Naive thymus-derived CD8-positive, alpha-beta T cell (primary cell): ENCODE data around the gene RIOX2. TPM values are rescaled to one million over a fixed set of nuclear protein-coding genes. Genes with fewer than 3 reads are reported as not detected.

Experiments used
- ATAC-seq, 2 donors: fragments of 150-1000 bp; cut with Tn5 transposase in 1 of 2; sonication (Bioruptor Pico), chemical (Tn5 transposase) in 1 of 2; 1 replicate in 1 of 2; 2 replicates in 1 of 2; pipeline ENCODE4 v1.10.0; 2021; ENCODE audit warnings: mild to moderate bottlenecking in 2 of 2, moderate library complexity in 2 of 2
- POLR2A ChIA-PET: fragments of 350-600 bp; sonication (Branson Sonifier 250); formaldehyde crosslinking; loops from one replicate; lab custom pipeline; 2021; ENCODE audit warnings: antibody characterized with exemption; lab: Charles Lee
- DNase-seq, 10 donors: peaks; one replicate each; pipeline versions ENCODE4 v3.0.0 to v3.0.0-alpha.2; 2020 to 2022
- H3K27ac Mint-ChIP-seq, 10 donors: one replicate each; pipeline ENCODE4 v1.8.0; 2020 to 2022; ENCODE audit warnings: mild to moderate bottlenecking in 10 of 10, mixed read lengths in 10 of 10, moderate library complexity in 4 of 10, inconsistent platforms in 1 of 10
- H3K27me3 Mint-ChIP-seq, 5 donors: one replicate each; pipeline ENCODE4 v1.8.0; 2021 to 2022; ENCODE audit warnings: mixed read lengths in 5 of 5
- H3K36me3 Mint-ChIP-seq, 3 donors: one replicate each; pipeline ENCODE4 v1.8.0; 2020 to 2022; ENCODE audit warnings: mixed read lengths in 3 of 3, mild to moderate bottlenecking in 2 of 3, inconsistent platforms in 1 of 3
- H3K4me1 Mint-ChIP-seq, 4 donors: one replicate each; pipeline ENCODE4 v1.8.0; 2021 to 2022; ENCODE audit warnings: mixed read lengths in 4 of 4
- H3K4me3 Mint-ChIP-seq, 10 donors: one replicate each; pipeline ENCODE4 v1.8.0; 2020 to 2022; ENCODE audit warnings: mild to moderate bottlenecking in 10 of 10, mixed read lengths in 10 of 10, moderate library complexity in 6 of 10, inconsistent platforms in 1 of 10
- H3K9me3 Mint-ChIP-seq, 9 donors: one replicate each; pipeline ENCODE4 v1.8.0; 2020 to 2022; ENCODE audit warnings: mixed read lengths in 9 of 9, mild to moderate bottlenecking in 3 of 9, inconsistent platforms in 1 of 9, moderate library complexity in 1 of 9
- polyA plus RNA-seq, 3 donors: library from polyadenylated mRNA; unstranded; fragments of 300-500 nt; fragmentation: Illumina TruSeq; gene quantifications; one replicate each; pipeline ENCODE4 v1.2.3, GENCODE V29; 2021
- total RNA-seq, 8 experiments: library from RNA in 2 of 8; stranded (reverse) in 2 of 8; gene quantifications; one replicate each; pipeline ENCODE4 v1.2.3 and lab custom pipeline; 2021 to 2026

RIOX2 gene
- total and polyA plus RNA-seq, 5 experiments from 2014 or later: 26.9 to 36.5 (median 32.4) TPM

- Mint-ChIP-seq H3K4me1 (peaks cover 24 to 41% (median 38%) of the 10 kb centered on the region in 4 donors), H3K27ac (peak overlapping the region in 1 of 10 donors; percentile 82), H3K9me3 (no peaks in the 10 kb centered on the region), H3K36me3 (peaks cover 4 to 87% (median 27%) of the 10 kb centered on the region in 3 donors), H3K27me3 (no peaks in the 10 kb centered on the region), H3K4me3 (no peak overlapping the region)
- DNase-seq: no peak
- ATAC-seq: no peak
- POLR2A ChIA-PET: no interaction called here
These were observed 11.1 kb downstream of the RIOX2 start for GRCh38 chr3:97960993-97961766.

GRCh38 chr3:97960551-97960950 is 11.7 kb downstream of the RIOX2 start:
- DNase-seq (no peak), ATAC-seq (no peak)
- peak overlapping the region in 1 of 10 donors; percentile 35 for H3K27ac Mint-ChIP-seq
- peaks cover 4 to 86% (median 28%) of the 10 kb centered on the region in 3 donors for H3K36me3 Mint-ChIP-seq
- no peaks in the 10 kb centered on the region for H3K9me3 Mint-ChIP-seq
- H3K27me3 Mint-ChIP-seq: no peaks in the 10 kb centered on the region
- POLR2A ChIA-PET: no interaction called here
- no peak overlapping the region for H3K4me3 Mint-ChIP-seq
- H3K4me1 Mint-ChIP-seq: peaks cover 22 to 35% (median 32%) of the 10 kb centered on the region in 4 donors

GRCh38 chr3:97959872-97960271 is 12.4 kb downstream of the RIOX2 start:
- POLR2A ChIA-PET: no interaction called here
- ATAC-seq: no peak
- no peaks in the 10 kb centered on the region for H3K9me3 Mint-ChIP-seq
- no peak overlapping the region for H3K27ac Mint-ChIP-seq
- no peak overlapping the region for H3K4me3 Mint-ChIP-seq
- no peaks in the 10 kb centered on the region for H3K27me3 Mint-ChIP-seq
- peaks cover 20 to 31% (median 30%) of the 10 kb centered on the region in 4 donors for H3K4me1 Mint-ChIP-seq
- peaks cover 4 to 85% (median 31%) of the 10 kb centered on the region in 3 donors for H3K36me3 Mint-ChIP-seq
- no peak for DNase-seq

GRCh38 chr3:97958796-97959195 is 13.4 kb downstream of the RIOX2 start:
- peaks cover 14 to 26% (median 22%) of the 10 kb centered on the region in 4 donors for H3K4me1 Mint-ChIP-seq
- no peaks in the 10 kb centered on the region for H3K27me3 Mint-ChIP-seq
- peaks cover 4 to 86% (median 35%) of the 10 kb centered on the region in 3 donors for H3K36me3 Mint-ChIP-seq
- no peak overlapping the region for H3K4me3 Mint-ChIP-seq
- no peak for ATAC-seq
- no peaks in the 10 kb centered on the region for H3K9me3 Mint-ChIP-seq
- DNase-seq: no peak
- no peak overlapping the region for H3K27ac Mint-ChIP-seq
- POLR2A ChIA-PET: no interaction called here

GRCh38 chr3:97958396-97958795 is 13.8 kb downstream of the RIOX2 start:
- no peaks in the 10 kb centered on the region for H3K9me3 Mint-ChIP-seq
- POLR2A ChIA-PET: no interaction called here
- H3K27ac Mint-ChIP-seq: no peak overlapping the region
- peaks cover 4 to 85% (median 35%) of the 10 kb centered on the region in 3 donors for H3K36me3 Mint-ChIP-seq
- no peaks in the 10 kb centered on the region for H3K27me3 Mint-ChIP-seq
- ATAC-seq (no peak), DNase-seq (no peak)
- no peak overlapping the region for H3K4me3 Mint-ChIP-seq
- peaks cover 11 to 22% (median 19%) of the 10 kb centered on the region in 4 donors for H3K4me1 Mint-ChIP-seq

GRCh38 chr3:97957617-97958311 is 14.5 kb downstream of the RIOX2 start:
- Mint-ChIP-seq H3K36me3 (peaks cover 4 to 89% (median 40%) of the 10 kb centered on the region in 3 donors), H3K9me3 (no peaks in the 10 kb centered on the region), H3K27ac (no peak overlapping the region), H3K27me3 (no peaks in the 10 kb centered on the region), H3K4me3 (no peak overlapping the region), H3K4me1 (peaks cover 11 to 17% (median 16%) of the 10 kb centered on the region in 4 donors)
- POLR2A ChIA-PET: no interaction called here
- DNase-seq (no peak), ATAC-seq (no peak)

- H3K9me3 Mint-ChIP-seq: no peaks in the 10 kb centered on the region
- peaks cover 0 to 6% (median 0%) of the 10 kb centered on the region in 4 donors for H3K4me1 Mint-ChIP-seq
- POLR2A ChIA-PET: no interaction called here
- H3K27ac Mint-ChIP-seq: peak overlapping the region in 2 of 10 donors; percentile 49 to 70
- ATAC-seq: no peak
- DNase-seq: no peak
- H3K4me3 Mint-ChIP-seq: no peak overlapping the region
- no peaks in the 10 kb centered on the region for H3K27me3 Mint-ChIP-seq
- peaks cover under 1 to 90% (median 40%) of the 10 kb centered on the region in 3 donors for H3K36me3 Mint-ChIP-seq
These were observed 16.2 kb downstream of the RIOX2 start for GRCh38 chr3:97956051-97956450.

- no peaks in the 10 kb centered on the region for H3K9me3 Mint-ChIP-seq
- H3K27ac Mint-ChIP-seq: peak overlapping the region in 1 of 10 donors; percentile 43
- ATAC-seq: no peak
- H3K4me3 Mint-ChIP-seq: no peak overlapping the region
- H3K27me3 Mint-ChIP-seq: no peaks in the 10 kb centered on the region
- H3K4me1 Mint-ChIP-seq: peaks cover 0 to 6% (median 2%) of the 10 kb centered on the region in 4 donors
- H3K36me3 Mint-ChIP-seq: peaks cover 9 to 91% (median 44%) of the 10 kb centered on the region in 3 donors
- POLR2A ChIA-PET: interaction anchor here (1.4 kb wide), 1 partner anchor 17 kb away, joined by 4 read pairs; no protein-coding TSS in a partner anchor
- DNase-seq: no peak
These were observed 17.9 kb downstream of the RIOX2 start for GRCh38 chr3:97954228-97954827.

- DNase-seq: no peak
- no peak overlapping the region for H3K4me3 Mint-ChIP-seq
- no peak for ATAC-seq
- no peaks in the 10 kb centered on the region for H3K27me3 Mint-ChIP-seq
- H3K9me3 Mint-ChIP-seq: no peaks in the 10 kb centered on the region
- peaks cover 0 to 6% (median 2%) of the 10 kb centered on the region in 4 donors for H3K4me1 Mint-ChIP-seq
- POLR2A ChIA-PET: no interaction called here
- peaks cover 16 to 91% (median 48%) of the 10 kb centered on the region in 3 donors for H3K36me3 Mint-ChIP-seq
- peak overlapping the region in 2 of 10 donors; percentile 70 to 87 for H3K27ac Mint-ChIP-seq
These were observed 19.4 kb downstream of the RIOX2 start for GRCh38 chr3:97952872-97953271.

- peaks cover 0 to 6% (median 2%) of the 10 kb centered on the region in 4 donors for H3K4me1 Mint-ChIP-seq
- H3K27ac Mint-ChIP-seq: peak overlapping the region in 1 of 10 donors; percentile 88
- H3K36me3 Mint-ChIP-seq: peaks cover 16 to 90% (median 48%) of the 10 kb centered on the region in 3 donors
- no peaks in the 10 kb centered on the region for H3K27me3 Mint-ChIP-seq
- no peak overlapping the region for H3K4me3 Mint-ChIP-seq
- DNase-seq (no peak), ATAC-seq (no peak)
- H3K9me3 Mint-ChIP-seq: no peaks in the 10 kb centered on the region
- POLR2A ChIA-PET: no interaction called here
These were observed 20.0 kb downstream of the RIOX2 start for GRCh38 chr3:97952280-97952679.

- Mint-ChIP-seq H3K27ac (no peak overlapping the region), H3K9me3 (no peaks in the 10 kb centered on the region), H3K27me3 (no peaks in the 10 kb centered on the region), H3K36me3 (peaks cover 21 to 93% (median 57%) of the 10 kb centered on the region in 3 donors), H3K4me3 (no peak overlapping the region), H3K4me1 (peaks cover 0 to 5% (median 2%) of the 10 kb centered on the region in 4 donors)
- DNase-seq (no peak), ATAC-seq (no peak)
- POLR2A ChIA-PET: no interaction called here
These were observed 21.9 kb downstream of the RIOX2 start for GRCh38 chr3:97950360-97950759.

GRCh38 chr3:97949743-97950142 is 22.5 kb downstream of the RIOX2 start:
- no peak overlapping the region for H3K4me3 Mint-ChIP-seq
- H3K36me3 Mint-ChIP-seq: peaks cover 21 to 93% (median 57%) of the 10 kb centered on the region in 3 donors
- ATAC-seq (no peak), DNase-seq (no peak)
- POLR2A ChIA-PET: no interaction called here
- H3K4me1 Mint-ChIP-seq: peaks cover 0 to 4% (median 1%) of the 10 kb centered on the region in 4 donors
- no peaks in the 10 kb centered on the region for H3K27me3 Mint-ChIP-seq
- no peaks in the 10 kb centered on the region for H3K9me3 Mint-ChIP-seq
- peak overlapping the region in 3 of 10 donors; percentile 5 to 49 (median 19) for H3K27ac Mint-ChIP-seq
